Measurements from ENCODE around the gene NSMF.
"Not testable (repeated sequence)": the region's sequence is repeated elsewhere in the genome, so short reads cannot be mapped to it uniquely, and the experiment has no call there.

Gene NSMF

DNA sequence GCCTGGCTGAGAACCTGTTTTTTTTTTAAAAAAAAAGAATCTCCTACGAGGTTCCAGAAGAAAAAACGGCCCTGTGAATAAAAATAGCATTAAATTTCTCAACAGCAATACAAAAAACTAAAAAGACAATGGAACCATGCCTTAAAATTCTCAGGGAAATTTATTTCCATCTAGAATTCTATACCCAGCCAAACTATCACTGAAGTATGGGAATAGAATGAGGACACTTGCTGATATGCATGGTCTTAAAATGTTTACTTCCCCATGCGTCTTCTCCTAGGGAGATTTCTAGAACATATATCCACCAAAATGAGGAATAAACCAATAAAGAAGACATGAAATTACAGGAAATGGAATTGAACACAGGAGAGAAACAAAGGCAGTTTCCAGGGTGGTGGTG lies 16.5 kb upstream of the NSMF start:
- DNase-seq (ENCODE audit: low read depth): no peak

DNA sequence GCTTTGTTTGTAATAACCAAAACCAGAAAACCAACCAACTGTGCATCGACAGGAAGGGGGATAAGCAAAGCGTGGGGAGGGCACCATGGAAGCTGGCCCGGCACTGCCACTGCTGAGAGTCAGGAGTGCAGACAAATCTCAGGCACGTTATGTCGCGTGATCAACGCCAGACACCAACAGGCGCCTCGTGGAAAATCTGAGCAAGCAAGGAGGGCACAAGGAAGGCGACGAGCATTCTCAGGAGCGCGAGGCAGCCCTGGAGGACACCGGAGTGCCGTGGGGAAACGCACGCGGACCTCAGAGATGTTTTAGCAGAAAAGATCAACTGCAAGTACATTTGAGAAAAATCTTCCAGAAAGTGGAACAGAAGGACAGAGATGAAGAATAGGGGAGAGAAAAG lies 15.1 kb upstream of the NSMF start:
- no peak for DNase-seq (ENCODE audit: low read depth)

DNA sequence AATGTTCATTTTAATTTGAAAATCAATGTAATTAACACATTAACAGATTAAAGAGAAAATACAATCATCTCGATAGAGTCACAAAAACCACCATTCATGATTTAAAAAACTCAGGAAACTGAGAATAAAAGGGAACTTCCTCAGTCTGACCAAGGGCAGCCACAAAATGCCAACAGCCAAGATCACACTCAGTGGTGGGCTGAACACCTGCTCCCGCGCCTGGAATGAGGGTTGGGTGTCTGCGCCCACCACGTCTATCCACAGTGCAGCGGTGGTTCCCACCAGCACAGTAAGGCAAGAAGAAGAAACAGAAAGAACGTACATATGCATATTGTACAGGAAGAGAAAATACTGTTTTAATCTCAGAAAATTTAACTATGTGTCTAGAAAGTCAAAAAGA lies 11.7 kb upstream of the NSMF start:
- DNase-seq (ENCODE audit: low read depth): no peak

DNA sequence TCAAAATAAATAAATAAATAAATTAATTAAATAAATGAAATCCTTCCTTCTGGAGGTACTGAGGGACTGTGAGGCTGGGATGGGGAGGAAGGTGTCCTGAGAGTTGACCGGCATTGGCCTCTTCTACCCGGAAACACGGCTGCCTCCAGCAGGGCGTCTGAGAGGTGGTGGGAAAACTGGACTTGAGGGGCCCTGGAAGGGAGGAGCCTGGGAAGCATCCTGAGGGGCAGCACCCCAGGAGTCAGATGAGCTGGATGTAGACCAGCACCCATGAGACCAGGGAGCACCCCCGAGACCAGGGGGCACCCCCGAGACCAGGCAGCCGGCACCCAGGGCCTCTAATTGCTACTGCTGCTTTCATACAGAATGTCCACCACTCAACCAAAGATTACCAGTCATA lies 8.8 kb upstream of the NSMF start:
- no peak for DNase-seq (ENCODE audit: low read depth)

DNA sequence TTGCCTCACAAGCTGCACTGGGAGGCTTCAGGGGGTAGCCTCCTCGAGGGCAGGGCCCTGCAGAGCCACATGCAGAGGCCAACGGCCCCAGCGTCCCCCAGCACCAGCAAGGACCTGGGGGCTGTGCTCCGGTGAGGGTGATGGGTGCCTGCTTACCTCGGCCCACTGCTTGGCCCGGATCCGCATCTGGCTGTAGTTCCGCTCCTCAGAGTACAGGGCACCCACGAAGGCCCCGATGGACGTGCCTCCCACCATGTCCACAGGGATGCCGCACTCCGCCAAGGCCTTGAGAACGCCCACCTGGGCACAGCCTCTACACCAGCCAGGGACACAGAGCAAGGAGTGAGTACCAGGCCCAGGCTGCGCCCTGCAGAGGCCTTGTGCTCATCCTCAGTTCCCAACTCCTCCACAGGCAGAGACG lies 8.0 kb upstream of the NSMF start:
- DNase-seq (ENCODE audit: low read depth): no peak

DNA sequence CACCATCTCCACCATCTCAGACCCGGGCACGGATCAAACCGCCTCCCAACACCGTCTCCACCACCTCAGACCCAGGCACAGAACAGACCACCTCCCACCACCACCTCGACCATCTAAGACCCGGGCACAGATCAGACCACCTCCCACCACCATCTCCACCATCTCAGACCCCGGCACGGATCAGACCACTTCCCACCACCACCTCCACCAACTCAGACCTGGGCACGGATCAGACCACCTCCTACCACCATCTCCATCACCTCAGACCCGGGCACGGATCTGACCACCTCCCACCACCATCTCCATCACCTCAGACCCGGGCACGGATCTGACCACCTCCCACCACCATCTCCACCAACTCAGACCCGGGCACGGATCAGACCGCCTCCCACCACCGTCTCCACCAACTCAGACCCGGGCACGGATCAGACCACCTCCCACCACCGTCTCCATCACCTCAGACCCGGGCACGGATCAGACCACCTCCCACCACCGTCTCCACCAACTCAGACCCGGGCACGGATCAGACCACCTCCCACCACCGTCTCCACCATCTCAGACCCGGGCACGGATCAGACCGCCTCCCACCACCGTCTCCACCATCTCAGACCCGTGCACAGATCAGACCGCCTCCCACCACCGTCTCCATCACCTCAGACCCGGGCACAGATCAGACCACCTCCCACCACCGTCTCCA lies 7.4 kb upstream of the NSMF start:
- not testable (repeated sequence) for DNase-seq (ENCODE audit: low read depth)

DNA sequence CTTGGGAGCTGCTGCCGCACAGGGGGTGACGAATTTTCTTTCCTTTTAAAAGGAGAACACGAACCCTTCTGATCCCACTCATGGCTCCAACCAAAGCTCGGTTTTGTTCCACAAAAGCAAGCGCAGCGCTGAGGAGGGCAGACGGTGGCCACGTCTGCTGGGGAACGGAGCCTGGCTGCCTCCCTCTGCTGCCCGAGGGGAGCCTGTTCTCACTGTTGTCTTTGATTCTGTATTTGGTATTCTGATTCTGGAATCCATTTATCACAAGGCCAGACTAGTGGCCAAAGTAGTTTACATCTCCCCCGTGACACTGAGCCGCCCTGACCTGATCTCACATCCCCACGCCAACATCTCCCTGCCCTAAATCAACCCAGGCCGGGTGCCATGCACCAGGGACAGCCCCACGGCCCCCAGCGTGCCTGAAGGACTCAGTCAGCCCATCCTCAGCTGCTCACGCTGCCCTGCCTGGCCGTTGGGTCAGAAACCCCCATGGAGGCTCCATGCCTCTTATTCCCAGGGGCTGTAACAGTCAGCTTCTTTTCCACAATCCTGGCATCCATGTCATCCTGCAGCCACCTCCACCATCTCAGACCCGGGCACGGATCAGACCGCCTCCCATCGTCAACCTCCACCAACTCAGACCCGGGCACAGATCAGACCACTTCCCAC lies 6.7 kb upstream of the NSMF start:
- no peak for DNase-seq (ENCODE audit: low read depth)

DNA sequence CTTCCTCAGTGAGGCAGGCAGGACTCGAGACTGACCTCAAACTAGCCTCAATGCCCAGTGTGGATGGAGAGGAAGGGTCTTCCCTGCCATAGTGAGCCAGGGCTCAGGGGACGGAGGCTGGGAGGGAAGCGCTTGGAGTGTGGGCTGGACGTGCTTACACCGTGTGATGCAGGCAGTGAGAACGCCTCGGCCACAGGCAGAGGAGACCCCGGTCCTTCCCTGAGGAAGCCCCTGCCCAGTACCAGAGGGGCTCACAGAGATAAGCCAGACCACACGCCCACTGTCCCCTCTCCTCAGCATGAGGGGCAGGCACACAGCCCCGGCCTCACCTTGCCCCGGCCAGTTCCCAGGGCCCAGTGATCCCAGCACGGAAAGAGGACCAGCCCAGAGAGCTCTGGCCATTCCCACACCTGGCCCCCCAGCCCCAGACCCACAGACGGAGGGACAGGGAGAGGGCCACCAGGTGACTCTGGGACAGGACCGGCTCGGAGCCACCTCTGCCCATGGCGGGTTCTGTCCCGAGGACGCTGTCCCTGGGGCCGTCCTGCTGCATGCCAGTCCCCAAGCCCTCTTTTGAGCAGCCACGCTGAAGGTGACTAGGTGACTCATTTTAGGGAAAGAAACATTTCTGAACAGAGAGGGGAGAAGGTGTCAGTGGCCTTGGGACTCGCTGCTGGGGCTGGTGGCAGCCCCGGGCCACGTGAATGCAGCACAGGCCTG lies 6.0 kb upstream of the NSMF start:
- DNase-seq (ENCODE audit: low read depth): no peak

DNA sequence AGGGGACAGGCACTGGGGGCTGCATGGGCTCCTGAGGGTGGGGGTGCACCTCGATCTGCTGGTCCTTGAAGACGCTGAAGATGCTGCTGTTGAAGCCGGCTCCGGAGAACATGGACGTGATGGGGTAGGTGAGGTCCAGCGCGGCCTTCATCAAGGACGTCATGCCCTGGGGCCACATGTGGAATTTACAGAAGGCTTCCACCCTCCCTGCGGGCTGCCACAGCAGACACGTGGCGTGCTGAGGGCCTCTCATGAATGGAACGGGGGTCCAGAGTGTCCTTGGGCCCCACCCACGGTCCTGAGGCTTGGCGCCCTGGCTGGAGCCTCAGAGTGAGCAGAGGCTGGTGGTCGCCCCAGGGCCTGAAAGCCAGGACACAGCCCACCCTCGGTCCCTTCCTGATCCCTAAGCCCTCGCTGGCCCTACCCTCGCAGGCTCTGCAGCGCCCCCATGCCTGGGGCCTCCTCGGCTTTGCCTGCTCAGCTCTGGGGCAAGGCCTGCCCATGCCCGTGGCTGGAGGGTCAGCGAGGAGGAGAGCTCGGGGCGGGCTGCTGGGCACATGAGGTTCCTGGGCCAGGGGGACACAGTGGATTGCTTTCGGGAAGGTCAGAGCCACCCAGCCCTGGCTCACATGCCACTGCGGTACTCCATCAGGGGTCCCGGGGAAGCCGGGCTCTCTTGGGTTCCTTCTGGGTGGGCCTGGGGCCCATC lies 5.3 kb upstream of the NSMF start:
- DNase-seq (ENCODE audit: low read depth): no peak

DNA sequence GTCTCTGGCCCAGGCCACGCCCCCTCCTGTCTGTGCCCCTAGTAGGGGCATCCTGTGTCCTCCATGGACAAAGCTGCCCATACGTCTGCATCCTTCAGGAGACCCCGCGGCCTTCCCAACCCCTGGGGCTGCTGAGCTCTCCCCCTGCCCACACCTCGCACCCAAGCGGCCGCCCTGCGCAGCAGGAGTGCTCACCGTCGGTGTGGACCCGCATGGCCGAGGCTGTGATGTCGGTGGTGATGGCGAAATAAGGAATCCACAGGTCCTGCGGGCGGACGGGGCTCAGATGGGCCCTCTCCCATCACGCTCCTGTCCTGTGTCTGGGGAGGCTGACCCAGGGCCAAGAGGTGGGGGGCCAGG lies 4.8 kb upstream of the NSMF start:
- DNase-seq (ENCODE audit: low read depth): no peak

DNA sequence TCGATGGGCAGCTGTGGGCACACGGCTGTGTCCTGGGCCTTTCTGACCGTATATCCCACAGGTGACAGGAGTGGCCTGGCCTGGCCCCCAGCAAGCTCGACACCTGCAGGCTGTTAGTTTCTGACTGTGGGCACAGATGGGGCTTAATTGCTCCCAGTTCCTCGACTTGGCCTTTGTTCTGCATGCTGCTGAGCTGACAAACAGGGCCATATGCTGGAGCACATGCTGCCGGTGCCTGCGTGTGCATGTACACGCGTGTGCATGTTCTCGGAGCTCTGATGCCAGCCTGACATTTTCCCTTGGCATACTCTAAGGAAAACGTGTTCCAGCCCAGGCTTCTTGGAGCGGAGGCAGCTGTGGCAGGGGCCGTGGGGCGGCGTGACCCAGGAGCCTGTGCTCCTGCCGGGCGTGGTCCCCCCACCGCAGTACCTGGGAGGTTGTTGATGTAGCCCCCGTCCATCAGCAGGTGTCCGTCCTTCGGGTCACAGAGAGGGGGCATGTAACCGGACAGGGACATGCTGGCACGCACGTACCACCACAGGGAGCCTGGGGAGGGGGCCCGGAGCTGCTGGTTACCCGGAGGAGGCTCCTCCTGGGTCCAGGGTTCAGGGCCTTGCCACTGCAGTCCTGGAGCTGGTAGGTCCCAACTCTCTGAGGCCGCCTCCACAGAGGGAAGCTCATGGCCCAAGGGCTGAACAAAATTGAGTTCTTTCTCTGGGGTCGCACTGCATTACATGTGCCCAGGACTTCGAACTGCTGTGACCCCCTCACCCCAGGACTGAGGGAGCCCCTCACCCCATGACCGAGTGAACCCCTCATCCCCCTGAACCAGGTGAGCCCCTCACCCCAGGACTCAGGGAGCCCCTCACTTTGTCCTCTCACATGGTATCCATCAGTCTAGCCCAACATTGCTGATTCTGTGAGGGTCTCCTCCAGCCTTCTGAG lies 4.1 kb upstream of the NSMF start:
- no peak for DNase-seq (ENCODE audit: low read depth)

DNA sequence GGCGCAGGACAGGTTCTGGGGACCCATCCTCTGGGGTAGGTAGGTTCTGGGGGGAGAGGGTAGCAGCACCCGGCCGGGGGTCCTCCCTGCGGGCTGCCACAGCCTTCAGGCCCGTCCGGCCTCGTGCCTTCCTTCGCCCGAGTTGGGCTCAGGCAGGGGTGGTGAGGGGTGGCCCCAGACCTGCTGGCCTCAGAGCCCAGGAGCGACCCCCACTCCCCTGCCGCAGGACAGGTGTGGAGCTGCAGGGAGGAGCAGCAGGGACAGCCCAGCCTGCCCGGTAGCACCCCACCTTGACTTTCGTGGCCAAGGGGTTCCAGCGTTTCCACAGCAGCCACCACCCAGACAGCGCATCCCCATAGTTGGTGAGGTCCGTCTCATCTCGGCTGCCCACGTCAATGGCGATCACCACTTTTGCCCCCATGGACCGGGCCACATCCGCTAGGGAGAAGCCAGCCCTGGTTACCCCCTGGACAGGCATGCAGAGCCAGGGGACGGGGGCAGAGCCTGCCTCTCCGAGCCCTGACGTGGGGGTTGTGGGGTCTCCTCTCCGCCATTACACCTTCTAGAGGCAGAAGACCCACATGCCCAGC lies 3.4 kb upstream of the NSMF start:
- no peak for DNase-seq (ENCODE audit: low read depth)

DNA sequence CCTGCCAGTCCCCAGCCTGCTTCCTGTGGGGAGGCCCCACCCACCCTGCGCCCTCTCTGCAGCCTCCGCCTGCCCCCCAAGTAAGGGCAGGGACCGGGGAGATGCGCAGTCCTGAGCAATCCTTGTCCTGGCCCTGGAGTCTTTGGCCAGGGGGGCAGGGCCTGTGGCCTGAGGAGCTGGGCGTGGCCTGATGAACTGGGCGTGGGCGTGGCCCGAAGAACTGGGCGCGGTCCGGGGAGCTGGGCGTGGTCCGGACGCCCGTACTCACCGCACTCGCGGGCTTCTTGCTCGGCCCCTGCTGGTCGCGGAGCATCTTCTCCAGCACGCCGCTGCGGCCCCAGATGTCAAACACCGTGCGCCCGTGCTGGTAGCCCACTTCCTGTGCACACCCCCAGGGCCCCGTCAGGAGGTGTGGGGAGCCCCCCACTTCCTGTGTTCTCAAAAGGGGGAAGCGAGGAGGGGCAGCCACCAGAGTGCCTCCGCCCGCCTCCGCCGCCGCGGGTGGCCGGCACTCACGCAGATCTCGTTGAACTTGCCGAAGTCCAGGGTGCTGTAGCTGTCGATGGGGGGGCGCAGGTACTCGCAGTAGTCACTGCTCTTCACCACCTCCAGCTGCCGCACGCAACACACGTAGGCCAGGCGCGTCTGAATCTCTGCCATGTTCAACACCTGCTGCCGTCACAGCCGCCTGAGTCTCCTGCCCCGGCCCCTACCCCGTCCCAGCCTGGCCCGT lies 2.7 kb upstream of the NSMF start:
- peak; percentile 30 for DNase-seq (ENCODE audit: low read depth)

DNA sequence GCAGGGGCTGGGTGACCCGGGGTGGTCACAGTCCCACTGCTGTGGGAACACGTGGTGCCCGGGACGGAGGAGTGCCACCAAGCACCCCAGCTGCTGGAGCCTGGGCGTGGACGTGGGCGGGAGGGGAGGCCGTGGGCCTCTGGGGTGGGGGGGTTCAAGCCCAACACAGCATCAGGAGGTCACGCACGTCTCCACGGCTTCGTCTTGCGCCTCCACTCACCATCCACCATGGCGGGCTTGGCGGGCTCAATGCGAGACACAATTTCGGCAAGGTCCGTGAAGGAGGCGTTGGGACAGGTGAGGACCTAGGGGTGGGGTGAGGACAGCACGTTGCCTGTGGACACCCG lies 2.2 kb upstream of the NSMF start:
- no peak for DNase-seq (ENCODE audit: low read depth)

DNA sequence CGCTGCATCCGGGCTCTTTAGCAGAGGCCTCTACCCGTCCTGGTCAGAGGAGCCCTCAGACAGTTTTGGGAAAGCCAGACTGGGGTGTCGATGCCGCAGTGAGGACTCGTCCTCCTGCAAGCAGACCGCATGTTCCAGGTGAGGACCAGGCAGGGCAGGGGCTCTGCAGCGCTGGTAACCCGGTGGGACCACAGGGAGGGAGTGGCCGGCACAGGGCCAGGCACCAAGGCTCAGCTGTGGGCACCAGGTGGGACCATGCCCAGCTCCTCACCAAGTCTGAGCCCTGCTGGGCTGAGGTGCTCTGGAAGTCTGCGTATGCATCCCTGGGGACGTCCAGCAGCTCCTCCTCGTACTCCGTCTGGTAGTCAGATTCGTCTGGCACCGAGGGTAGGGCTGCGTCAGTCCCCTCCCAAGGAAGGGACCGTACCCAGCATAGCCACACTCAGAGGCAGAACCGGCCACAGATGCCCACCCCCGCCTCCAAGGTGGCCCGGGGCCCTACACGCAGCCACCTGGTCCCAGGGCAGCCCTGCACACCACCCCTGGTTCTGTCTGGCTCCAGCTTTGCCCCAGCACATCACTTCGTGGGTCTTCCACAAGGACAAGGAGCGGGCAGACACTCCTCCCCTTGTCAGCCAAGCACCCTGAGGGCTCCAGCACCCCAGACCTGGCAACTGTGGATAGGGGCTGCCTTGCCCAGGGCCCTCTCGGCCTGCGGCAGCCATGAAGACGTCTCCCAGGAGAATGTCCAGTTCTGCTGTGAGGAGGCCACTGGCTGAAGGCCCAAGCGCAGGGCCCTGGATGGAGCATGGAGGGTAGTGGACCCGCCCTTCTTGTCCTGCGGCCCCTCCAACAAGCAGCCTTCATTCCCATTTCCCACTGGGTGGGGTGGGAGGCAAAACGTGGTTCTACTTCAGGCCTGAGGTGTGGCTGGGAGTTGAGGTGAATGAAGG lies 1.5 kb upstream of the NSMF start:
- no peak for DNase-seq (ENCODE audit: low read depth)

DNA sequence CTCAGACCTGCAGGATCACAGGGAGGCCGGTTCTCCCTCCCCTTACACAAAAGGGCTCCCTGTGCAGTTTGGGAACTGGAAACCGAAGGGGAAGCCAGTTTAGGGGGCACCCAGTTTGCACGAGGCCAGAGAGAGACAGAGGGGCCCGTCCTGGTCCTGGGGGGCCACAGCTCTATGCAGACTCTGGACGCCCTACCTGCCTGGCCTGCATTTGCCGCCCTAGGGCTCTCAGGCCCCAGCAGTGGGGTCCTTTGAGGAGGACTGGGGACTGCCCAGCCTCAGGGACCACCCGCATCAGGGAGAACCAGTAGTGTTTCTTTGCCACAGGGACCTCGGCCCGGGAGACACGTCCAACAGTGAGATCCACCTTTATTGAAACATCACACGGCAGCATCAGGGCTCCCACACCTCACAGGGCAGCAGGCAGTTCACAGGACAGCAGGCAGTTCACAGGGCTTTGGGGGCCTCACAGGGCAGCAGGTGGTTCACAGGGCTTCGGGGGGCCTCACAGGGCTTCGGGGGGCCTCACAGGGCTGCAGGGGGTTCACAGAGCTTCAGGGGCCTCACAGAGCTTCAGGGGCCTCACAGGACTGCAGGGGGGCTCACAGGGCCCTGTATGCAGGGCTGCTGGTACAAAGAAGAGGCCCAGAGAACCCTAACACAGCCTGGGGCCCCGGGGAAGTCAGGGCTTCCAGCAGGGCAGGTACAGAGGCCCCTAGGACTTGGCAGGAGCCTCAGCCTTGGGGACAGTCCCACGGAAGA lies 648 bp upstream of the NSMF start:
- DNase-seq (ENCODE audit: low read depth): no peak

DNA sequence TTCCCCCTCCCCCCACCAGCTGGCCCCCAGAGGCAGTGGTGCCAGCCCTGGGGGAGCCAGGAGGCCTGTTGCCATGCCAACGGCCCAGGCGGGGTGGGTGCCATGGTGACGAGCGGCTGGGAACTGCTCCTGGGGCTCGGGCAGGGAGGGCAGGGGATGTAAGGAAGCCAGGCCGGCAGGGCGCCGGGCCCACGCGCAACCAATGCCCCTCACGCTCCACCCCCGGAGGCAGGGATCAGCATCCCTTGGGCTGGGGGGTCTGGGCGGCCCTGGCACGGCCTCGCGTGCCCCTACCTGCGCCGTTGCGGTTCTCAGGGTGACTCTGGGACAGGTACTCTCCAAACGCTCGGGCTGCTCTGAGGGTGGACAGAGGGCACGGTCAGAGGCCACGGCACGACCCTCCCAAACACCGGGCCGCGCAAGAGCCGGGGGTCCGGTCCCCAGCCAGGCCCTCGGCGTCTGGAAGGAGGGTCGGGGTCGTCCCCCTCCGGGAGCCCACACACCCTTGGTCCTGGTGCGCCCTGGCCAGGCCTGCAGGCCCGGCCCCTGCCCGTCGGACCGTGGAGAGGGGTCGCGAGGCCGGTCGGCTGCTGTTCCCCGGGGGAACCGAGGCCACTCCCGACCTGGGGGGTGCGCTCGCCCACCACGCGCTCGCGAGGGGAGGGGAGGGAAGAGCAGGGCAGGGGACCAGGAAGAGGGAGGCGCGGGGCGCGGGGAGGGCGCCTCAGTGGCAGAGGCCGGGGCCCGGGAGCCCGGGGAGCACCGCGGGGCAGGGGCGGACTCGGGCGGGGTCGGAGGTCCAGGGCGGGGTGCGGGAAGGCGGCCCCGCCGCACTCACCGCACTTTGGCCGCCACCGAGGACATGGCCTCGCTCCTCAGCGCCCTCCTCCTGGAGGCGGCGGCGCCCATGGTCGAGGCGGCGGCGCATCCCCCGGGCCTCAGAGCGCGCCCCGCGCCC lies 661 bp downstream of the NSMF start:
- DNase-seq (ENCODE audit: low read depth): peak; percentile 46

All from ELR (cell line).